Keratinocyte (primary cell): Measurements from ENCODE around the gene SSR1. TPM values are rescaled to one million over a fixed set of nuclear protein-coding genes. Genes with fewer than 3 reads are reported as not detected.

Experiments used
- DNase-seq: peaks from one replicate; pipeline ENCODE4 v3.0.0-alpha.2; 2011; ENCODE audit warnings: low read depth, missing footprints, low spot score
- FAIRE-seq: peaks from 2 replicates; lab custom pipeline; 2011; peaks lifted over from hg19 to GRCh38; lab: Jason Lieb, UNC
- H2AFZ ChIP-seq: 2 replicates; pipeline ENCODE4 v1.6.0; 2012; ENCODE audit warnings: low read length, control low read depth, inconsistent platforms; ENCODE audit not compliant: control insufficient read depth
- H3K27ac ChIP-seq: 2 replicates; pipeline ENCODE4 v1.5.1; 2011; ENCODE audit warnings: low read length; ENCODE audit not compliant: control insufficient read depth, insufficient read depth
- H3K27me3 ChIP-seq: 3 replicates; pipeline ENCODE4 v1.6.0; 2011; ENCODE audit warnings: low read length; ENCODE audit not compliant: control insufficient read depth, insufficient read depth; ENCODE audit errors: extremely low read depth
- H3K36me3 ChIP-seq, 2 experiments: 2 replicates in 1 of 2; 3 replicates in 1 of 2; pipeline ENCODE4 v1.5.1; 2011; ENCODE audit warnings: low read length in 2 of 2, mild to moderate bottlenecking in 1 of 2; ENCODE audit not compliant: control insufficient read depth in 2 of 2, insufficient read depth in 2 of 2; ENCODE audit errors: extremely low read depth in 1 of 2
- H3K4me1 ChIP-seq: 3 replicates; pipeline ENCODE4 v1.5.1; 2011; ENCODE audit warnings: low read length; ENCODE audit not compliant: control insufficient read depth, insufficient read depth; ENCODE audit errors: extremely low read depth
- H3K4me2 ChIP-seq: 3 replicates; pipeline ENCODE4 v1.6.0; 2011; ENCODE audit warnings: low read depth, low read length; ENCODE audit not compliant: control insufficient read depth, insufficient read depth; ENCODE audit errors: extremely low read depth
- H3K4me3 ChIP-seq, 3 experiments: fragments of 200-600 bp in 1 of 3; sonication (generic) in 1 of 3; 2 replicates in 2 of 3; 3 replicates in 1 of 3; pipeline ENCODE4 v1.5.1; 2011 to 2016; ENCODE audit warnings: low read length in 3 of 3, mild to moderate bottlenecking in 3 of 3, control low read depth in 2 of 3, inconsistent platforms in 1 of 3, low read depth in 1 of 3, mixed read lengths in 1 of 3, mixed run types in 1 of 3, moderate library complexity in 1 of 3; ENCODE audit not compliant: control insufficient read depth in 2 of 3, insufficient read depth in 2 of 3; ENCODE audit errors: extremely low read depth in 1 of 3
- H3K79me2 ChIP-seq: 2 replicates; pipeline ENCODE4 v1.6.0; 2012; ENCODE audit warnings: low read length; ENCODE audit not compliant: control insufficient read depth, insufficient read depth
- H3K9ac ChIP-seq: 3 replicates; pipeline ENCODE4 v1.6.0; 2011; ENCODE audit warnings: low read length; ENCODE audit not compliant: control insufficient read depth, insufficient read depth; ENCODE audit errors: extremely low read depth
- H3K9me1 ChIP-seq: 3 replicates; pipeline ENCODE4 v1.6.0; 2011; ENCODE audit warnings: low read length; ENCODE audit not compliant: control insufficient read depth, insufficient read depth; ENCODE audit errors: extremely low read depth
- H3K9me3 ChIP-seq: 2 replicates; pipeline ENCODE4 v1.5.1; 2012; ENCODE audit warnings: low read depth, low read length; ENCODE audit not compliant: control insufficient read depth
- H4K20me1 ChIP-seq: 3 replicates; pipeline ENCODE4 v1.6.0; 2011; ENCODE audit warnings: low read length; ENCODE audit not compliant: control insufficient read depth, insufficient read depth; ENCODE audit errors: extremely low read depth
- CTCF ChIP-seq, 3 experiments: IDR thresholded peaks in 1 of 3; conservative IDR thresholded peaks in 1 of 3; optimal IDR thresholded peaks in 1 of 3; 2 replicates in 2 of 3; 3 replicates in 1 of 3; pipeline versions ENCODE3 to v1.5.1; 2011; ENCODE audit warnings: low read length in 3 of 3, mild to moderate bottlenecking in 3 of 3, moderate library complexity in 2 of 3, control low read depth in 1 of 3, inconsistent platforms in 1 of 3; ENCODE audit not compliant: insufficient read depth in 2 of 3; ENCODE audit errors: extremely low read depth in 1 of 3
- EZH2 ChIP-seq: IDR thresholded peaks from one replicate; pipeline ENCODE4 v1.6.1; 2012; ENCODE audit warnings: inconsistent platforms, mild to moderate bottlenecking, low read length, moderate library complexity
- dilution Hi-C: fragments of 300-500 bp; cut with MboI; formaldehyde crosslinking; loops from one replicate; pipeline ENCODE4 v1.7.0; 2020; ENCODE audit warnings: low sequenced_read_pairs; ENCODE audit not compliant: extremely low pct_ligation_motif_present
- polyA plus RNA-seq, 5 experiments: library from polyadenylated mRNA; depleted of rRNA in 3 of 5; stranded (reverse) in 3 of 5; stranded (forward) in 1 of 5; unstranded in 1 of 5; fragments of >200 nt; gene quantifications; 1 replicate in 1 of 5; 2 replicates in 3 of 5; 3 replicates in 1 of 5; pipeline versions ENCODE4 v1.2.1 to v1.2.3, GENCODE V29; 2011 to 2012; ENCODE audit warnings: missing spikeins in 2 of 5, low read depth in 1 of 5, low replicate concordance in 1 of 5

The SSR1 gene
- polyA plus RNA-seq, 1 donor (not counting 4 experiments of a cell fraction or from before 2014, with no cell fraction given), result 188 TPM

DNA sequence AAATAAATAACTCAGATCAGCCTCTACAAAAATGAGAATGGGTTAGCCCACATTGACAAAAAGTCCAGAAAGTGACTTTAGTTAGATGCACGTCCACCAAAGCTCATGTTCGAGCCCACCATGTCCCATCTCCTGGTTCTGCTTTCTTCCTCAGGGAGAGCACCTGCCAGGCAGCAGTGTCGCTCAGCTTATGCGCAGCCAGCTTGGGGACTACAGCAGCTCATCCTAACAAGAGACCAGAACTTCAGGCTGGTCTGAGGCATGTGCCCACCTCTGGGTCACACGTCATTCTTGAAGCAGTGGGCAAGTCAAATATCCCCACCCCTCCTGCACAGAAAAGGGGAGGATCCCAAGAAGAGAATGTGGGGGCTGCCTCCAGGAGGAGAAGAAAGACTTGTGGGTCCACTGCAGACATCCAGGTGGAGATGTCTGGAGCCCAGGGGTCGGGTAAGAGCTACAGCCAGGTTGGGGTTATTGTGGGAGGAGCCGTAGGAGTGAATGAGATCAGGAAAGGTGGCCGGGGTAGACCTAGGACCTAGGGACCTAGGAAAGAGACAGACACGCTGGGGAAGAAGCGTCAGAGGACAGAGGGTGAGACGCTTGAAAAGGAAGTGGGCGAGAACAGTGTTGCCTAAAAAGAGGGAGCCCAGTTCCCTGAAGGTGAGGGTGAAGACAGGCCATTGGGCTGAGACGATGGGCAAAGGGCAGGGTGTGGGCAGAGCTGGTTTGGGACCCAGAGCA is 52.5 kb downstream of the SSR1 start:
- no peaks in the 10 kb centered on the region for H3K79me2 ChIP-seq
- H4K20me1 ChIP-seq, result no peaks in the 10 kb centered on the region
- peak overlapping the region; percentile 90 for H3K4me2 ChIP-seq
- H2AFZ ChIP-seq, result peak overlapping the region; percentile 98
- no peak for FAIRE-seq
- H3K4me1 ChIP-seq, result peaks cover 16% of the 10 kb centered on the region
- H3K9ac ChIP-seq, result peak overlapping the region; percentile 83
- no peaks in the 10 kb centered on the region for H3K36me3 ChIP-seq
- H3K27me3 ChIP-seq, result no peaks in the 10 kb centered on the region
- H3K9me3 ChIP-seq, result no peaks in the 10 kb centered on the region
- dilution Hi-C loops, result no loop called here
- H3K4me3 ChIP-seq, result peak overlapping the region in 2 of 3 experiments; percentile 84 to 85
- H3K27ac ChIP-seq, result peak overlapping the region; percentile 75
- no peaks in the 10 kb centered on the region for H3K9me1 ChIP-seq
- TF ChIP-seq EZH2, result no peak
- no peak for TF ChIP-seq CTCF (optimal IDR thresholded peaks at IDR 0.05 in 1 of 3, IDR thresholded peaks at IDR 0.05 in 1 of 3, conservative IDR thresholded peaks at IDR 0.05 in 1 of 3; ENCODE audit: extremely low read depth in 1 of 3, insufficient read depth in 2 of 3, low read length in 3 of 3)
- DNase-seq, result no peak

DNA sequence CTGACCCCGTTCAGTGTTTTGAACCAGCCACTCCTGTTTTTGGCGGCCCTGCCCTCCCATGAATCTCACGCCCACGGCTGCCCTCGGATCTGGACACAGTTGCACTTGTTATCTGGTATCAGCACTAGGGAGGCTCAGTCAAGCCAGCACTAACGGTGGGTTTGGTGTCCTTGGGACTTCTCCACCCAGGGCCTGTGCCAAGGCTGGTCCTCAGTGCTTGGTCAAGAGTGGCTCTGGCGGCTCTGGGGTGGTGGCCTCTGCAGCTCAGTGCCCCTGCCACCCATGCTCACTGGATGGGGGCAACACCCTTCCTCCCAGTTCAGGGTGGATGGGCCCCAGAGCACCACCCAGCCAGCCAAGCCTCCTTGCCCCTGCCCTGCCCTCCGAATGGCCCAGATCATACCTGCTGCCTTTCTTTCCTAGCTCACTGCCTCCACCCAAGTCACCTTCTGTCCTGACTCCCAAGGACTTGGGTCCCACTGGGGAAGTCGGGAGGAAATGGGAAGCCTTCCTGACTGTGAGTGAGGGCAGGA is 54.7 kb downstream of the SSR1 start:
- Histone ChIP-seq H3K9ac (no peak overlapping the region), H3K27me3 (no peaks in the 10 kb centered on the region), H3K27ac (no peak overlapping the region), H2AFZ (no peak overlapping the region), H3K4me2 (no peak overlapping the region), H3K9me1 (no peaks in the 10 kb centered on the region), H3K79me2 (no peaks in the 10 kb centered on the region), H3K9me3 (no peaks in the 10 kb centered on the region), H3K36me3 (no peaks in the 10 kb centered on the region), H4K20me1 (no peaks in the 10 kb centered on the region), H3K4me1 (peaks cover 16% of the 10 kb centered on the region), H3K4me3 (no peak overlapping the region)
- DNase-seq (no peak), FAIRE-seq (no peak)
- dilution Hi-C loops, result no loop called here
- TF ChIP-seq CTCF (optimal IDR thresholded peaks at IDR 0.05 in 1 of 3, IDR thresholded peaks at IDR 0.05 in 1 of 3, conservative IDR thresholded peaks at IDR 0.05 in 1 of 3; ENCODE audit: extremely low read depth in 1 of 3, insufficient read depth in 2 of 3, low read length in 3 of 3) (no peak), EZH2 (no peak)
